Right atrium auricular region (tissue), 2 donors: ENCODE measurements around the gene MTREX. TPM values are rescaled to one million over a fixed set of nuclear protein-coding genes. Genes with fewer than 3 reads are reported as not detected.

Experiments used
- DNase-seq: peaks from one replicate; pipeline ENCODE4 v3.0.0-alpha.2; 2019; ENCODE audit warnings: low spot score
- H3K27ac ChIP-seq, 2 donors: fragments of 200-600 bp; sonication (generic); 1 replicate in 1 of 2; 2 replicates in 1 of 2; pipeline ENCODE4 v1.5.1; 2016 to 2019
- H3K27me3 ChIP-seq, 2 donors: fragments of 200-600 bp; sonication (generic); one replicate each; pipeline versions ENCODE4 v1.5.1 to v1.6.0; 2017 to 2019
- H3K36me3 ChIP-seq: fragments of 200-600 bp; sonication (generic); one replicate; pipeline ENCODE4 v1.5.1; 2016
- H3K4me1 ChIP-seq, 2 donors: fragments of 200-600 bp; sonication (generic); one replicate each; pipeline versions ENCODE4 v1.5.1 to v1.6.0; 2017 to 2019
- H3K4me3 ChIP-seq, 2 donors: fragments of 200-600 bp; sonication (generic); 1 replicate in 1 of 2; 2 replicates in 1 of 2; pipeline ENCODE4 v1.5.1; 2017 to 2019; ENCODE audit warnings: mild to moderate bottlenecking in 1 of 2, moderate library complexity in 1 of 2
- H3K9me3 ChIP-seq, 2 donors: fragments of 200-600 bp; sonication (generic); one replicate each; pipeline ENCODE4 v1.5.1; 2019
- total RNA-seq, 2 donors: library from RNA; depleted of rRNA; stranded (reverse); fragments of >200 nt; gene quantifications; one replicate each; pipeline ENCODE4 v1.1.0, GENCODE V29; 2016
- TF ChIP-seq, protein P1 (sequence below), 2 donors: fragments of 200-600 bp; sonication (generic); IDR thresholded peaks; one replicate each; pipeline ENCODE4 v1.5.1; 2019; ENCODE audit warnings: antibody characterized with exemption in 2 of 2

The MTREX gene
- total RNA-seq, 2 donors from 2014 or later = 56.7 to 86.0 TPM

DNA sequence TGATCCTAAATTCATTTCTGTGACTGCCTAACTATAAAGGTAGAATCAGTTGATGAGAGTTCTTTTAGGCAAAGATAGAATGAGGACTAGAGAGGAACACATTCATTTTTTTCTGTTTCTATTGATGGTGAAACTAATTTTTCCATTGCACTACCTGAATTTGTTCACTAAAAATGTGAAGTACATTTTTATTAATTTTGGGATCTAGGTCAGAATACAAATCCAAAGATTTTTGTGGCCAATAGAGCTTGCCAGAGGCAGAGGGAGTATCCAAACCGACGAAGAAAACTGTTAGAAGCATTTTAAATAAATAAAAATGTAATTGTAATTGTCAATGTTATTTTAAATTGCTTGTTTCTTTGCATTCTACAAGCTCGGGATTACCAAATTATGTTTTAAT is 78.1 kb downstream of the MTREX start:
- H3K4me1 ChIP-seq = peaks cover 0 to 5% of the 10 kb centered on the region in 2 donors
- no peak for DNase-seq
- no peak overlapping the region for H3K27ac ChIP-seq
- no peak overlapping the region for H3K4me3 ChIP-seq
- H3K27me3 ChIP-seq = no peaks in the 10 kb centered on the region
- TF ChIP-seq, protein P1, sequence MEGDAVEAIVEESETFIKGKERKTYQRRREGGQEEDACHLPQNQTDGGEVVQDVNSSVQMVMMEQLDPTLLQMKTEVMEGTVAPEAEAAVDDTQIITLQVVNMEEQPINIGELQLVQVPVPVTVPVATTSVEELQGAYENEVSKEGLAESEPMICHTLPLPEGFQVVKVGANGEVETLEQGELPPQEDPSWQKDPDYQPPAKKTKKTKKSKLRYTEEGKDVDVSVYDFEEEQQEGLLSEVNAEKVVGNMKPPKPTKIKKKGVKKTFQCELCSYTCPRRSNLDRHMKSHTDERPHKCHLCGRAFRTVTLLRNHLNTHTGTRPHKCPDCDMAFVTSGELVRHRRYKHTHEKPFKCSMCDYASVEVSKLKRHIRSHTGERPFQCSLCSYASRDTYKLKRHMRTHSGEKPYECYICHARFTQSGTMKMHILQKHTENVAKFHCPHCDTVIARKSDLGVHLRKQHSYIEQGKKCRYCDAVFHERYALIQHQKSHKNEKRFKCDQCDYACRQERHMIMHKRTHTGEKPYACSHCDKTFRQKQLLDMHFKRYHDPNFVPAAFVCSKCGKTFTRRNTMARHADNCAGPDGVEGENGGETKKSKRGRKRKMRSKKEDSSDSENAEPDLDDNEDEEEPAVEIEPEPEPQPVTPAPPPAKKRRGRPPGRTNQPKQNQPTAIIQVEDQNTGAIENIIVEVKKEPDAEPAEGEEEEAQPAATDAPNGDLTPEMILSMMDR (IDR thresholded peaks at IDR 0.05) = no peak
- H3K9me3 ChIP-seq = peaks cover 5 to 21% of the 10 kb centered on the region in 2 donors
- H3K36me3 ChIP-seq = peaks cover 20% of the 10 kb centered on the region

DNA sequence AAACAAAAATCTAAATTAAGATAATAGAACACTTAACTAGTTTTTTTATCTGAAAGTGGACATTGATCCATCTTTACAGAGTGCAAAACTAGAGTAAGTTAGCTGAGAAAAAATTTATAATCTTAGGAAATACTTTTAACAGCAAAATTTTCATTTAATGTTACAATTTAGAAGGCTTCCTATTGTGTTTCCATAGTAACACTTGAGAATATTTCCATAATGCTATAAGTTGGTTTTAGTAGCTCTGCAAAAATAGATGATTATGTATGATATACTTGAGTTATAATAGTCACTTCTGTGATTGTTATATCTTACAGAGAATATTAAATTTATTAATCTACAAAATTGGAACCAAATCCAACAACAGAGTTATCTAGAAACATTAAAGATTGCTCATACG is 78.6 kb downstream of the MTREX start:
- H3K4me3 ChIP-seq = no peak overlapping the region
- H3K36me3 ChIP-seq = peaks cover 20% of the 10 kb centered on the region
- no peak for DNase-seq
- peaks cover 0 to 5% of the 10 kb centered on the region in 2 donors for H3K4me1 ChIP-seq
- H3K27ac ChIP-seq = no peak overlapping the region
- H3K27me3 ChIP-seq = no peaks in the 10 kb centered on the region
- peaks cover 5 to 21% of the 10 kb centered on the region in 2 donors for H3K9me3 ChIP-seq
- TF ChIP-seq, protein P1 (IDR thresholded peaks at IDR 0.05) = no peak

DNA sequence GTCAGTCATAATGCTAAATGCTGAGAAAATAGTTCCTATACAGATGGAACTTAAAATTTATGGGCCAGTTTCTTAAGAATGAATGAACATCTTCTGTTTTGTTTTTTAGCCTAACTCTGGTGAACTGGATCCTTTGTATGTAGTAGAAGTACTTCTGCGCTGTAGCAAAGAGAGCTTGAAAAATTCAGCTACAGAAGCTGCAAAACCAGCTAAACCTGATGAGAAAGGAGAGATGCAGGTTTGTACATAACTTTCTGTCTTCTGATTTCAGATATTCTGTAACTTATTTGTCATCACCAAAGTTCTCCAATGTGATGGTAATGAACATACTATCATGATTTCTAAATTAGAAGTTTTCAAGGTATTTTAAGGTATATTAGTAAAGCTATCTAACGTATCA is 80.1 kb downstream of the MTREX start:
- peaks cover 20% of the 10 kb centered on the region for H3K36me3 ChIP-seq
- no peak for DNase-seq

DNA sequence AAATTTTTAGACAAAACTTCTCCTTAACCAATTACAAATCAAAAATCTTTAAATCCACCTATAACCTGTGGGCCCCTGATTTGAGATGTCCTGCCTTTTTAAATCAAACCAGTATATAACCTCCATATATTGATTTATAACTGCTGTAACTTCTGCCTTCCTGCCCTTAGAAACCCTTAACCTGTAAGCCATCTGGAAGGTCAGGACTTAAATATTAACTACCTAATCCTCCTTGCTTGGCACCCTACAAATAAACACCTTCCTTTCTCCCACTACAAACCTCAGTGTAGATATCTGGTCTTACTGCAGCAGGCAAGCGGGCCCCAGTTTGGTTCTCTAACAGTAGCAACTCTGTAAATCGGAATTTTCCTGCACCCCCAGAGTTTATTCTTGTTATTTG is 83.9 kb downstream of the MTREX start:
- TF ChIP-seq, protein P1 (IDR thresholded peaks at IDR 0.05) = no peak
- no peak for DNase-seq
- H3K4me3 ChIP-seq = no peak overlapping the region
- peaks cover 13% of the 10 kb centered on the region for H3K36me3 ChIP-seq
- no peaks in the 10 kb centered on the region for H3K27me3 ChIP-seq
- H3K9me3 ChIP-seq = peaks cover 5 to 10% of the 10 kb centered on the region in 2 donors
- H3K27ac ChIP-seq = no peak overlapping the region
- H3K4me1 ChIP-seq = peaks cover 0 to 5% of the 10 kb centered on the region in 2 donors

More for the DNA sequence above, 80.1 kb downstream of the MTREX start:
- H3K27ac ChIP-seq = no peak overlapping the region
- peaks cover 8 to 21% of the 10 kb centered on the region in 2 donors for H3K9me3 ChIP-seq
- no peaks in the 10 kb centered on the region for H3K27me3 ChIP-seq
- H3K4me3 ChIP-seq = no peak overlapping the region
- peaks cover 0 to 5% of the 10 kb centered on the region in 2 donors for H3K4me1 ChIP-seq
- TF ChIP-seq, protein P1 (IDR thresholded peaks at IDR 0.05) = no peak

DNA sequence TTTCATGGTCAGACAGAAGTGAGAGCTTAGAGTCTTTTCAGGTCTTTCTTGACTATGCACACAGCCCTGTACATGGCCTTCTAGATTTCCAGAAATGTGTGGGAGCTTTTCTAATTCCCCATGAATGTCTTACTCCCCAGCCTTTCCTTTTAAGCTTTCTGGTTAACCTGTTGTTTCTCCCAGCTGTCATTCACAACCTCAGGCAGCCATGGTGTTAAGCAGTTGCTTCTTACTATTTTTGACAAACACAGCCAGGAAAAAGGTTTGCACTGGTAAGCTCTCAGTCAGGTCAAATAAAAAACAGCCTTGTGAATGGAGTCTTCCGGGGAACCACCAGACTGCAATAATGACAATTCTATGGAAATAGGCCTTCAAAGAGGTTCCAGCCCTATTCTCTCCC is 84.9 kb downstream of the MTREX start:
- TF ChIP-seq, protein P1 (IDR thresholded peaks at IDR 0.05) = no peak
- Histone ChIP-seq H3K9me3 (peaks cover 5 to 10% of the 10 kb centered on the region in 2 donors), H3K36me3 (peaks cover 13% of the 10 kb centered on the region), H3K27ac (no peak overlapping the region), H3K4me3 (no peak overlapping the region), H3K4me1 (peaks cover 0 to 5% of the 10 kb centered on the region in 2 donors), H3K27me3 (no peaks in the 10 kb centered on the region)
- no peak for DNase-seq

DNA sequence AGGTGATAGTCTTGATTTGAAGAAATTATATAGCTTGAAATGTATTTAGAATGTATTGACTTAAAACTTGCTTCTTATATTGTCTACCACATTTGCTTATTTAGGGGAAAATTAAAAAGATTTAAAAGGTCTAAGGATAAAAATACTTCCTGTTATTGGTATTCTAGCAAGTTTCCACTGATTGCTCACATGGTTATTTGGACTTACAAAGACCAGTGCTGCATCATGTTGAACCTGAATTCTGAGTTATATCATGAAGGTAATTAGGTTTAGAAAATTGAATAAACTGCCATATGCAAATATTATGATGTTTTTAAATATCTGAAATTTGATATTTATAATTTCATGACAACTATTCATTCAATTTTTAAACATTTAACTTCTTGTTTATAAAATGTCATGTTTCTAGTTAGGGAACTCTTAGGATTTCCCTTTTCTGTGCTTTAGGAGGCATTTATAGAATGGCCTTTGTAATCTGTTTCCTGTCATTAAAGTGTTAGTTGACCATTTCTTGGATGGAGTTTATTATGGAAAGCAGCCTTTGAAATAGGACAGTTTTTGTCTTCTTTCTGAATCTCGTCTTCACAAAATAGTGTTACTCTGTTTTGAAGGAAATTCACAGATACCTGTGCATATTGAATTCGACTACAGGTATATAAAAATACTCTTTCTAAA is 85.8 kb downstream of the MTREX start:
- peaks cover 5 to 10% of the 10 kb centered on the region in 2 donors for H3K9me3 ChIP-seq
- peaks cover 8% of the 10 kb centered on the region for H3K36me3 ChIP-seq
- no peak for DNase-seq
- H3K4me3 ChIP-seq = no peak overlapping the region
- H3K27me3 ChIP-seq = no peaks in the 10 kb centered on the region
- H3K4me1 ChIP-seq = peaks cover 0 to 5% of the 10 kb centered on the region in 2 donors
- TF ChIP-seq, protein P1 (IDR thresholded peaks at IDR 0.05) = no peak
- H3K27ac ChIP-seq = no peak overlapping the region
